ENCODE measurements around the gene ARHGAP28.

- TF ChIP-seq CTCF (IDR thresholded peaks at IDR 0.05) (no peak), ZFX (IDR thresholded peaks at IDR 0.05; ENCODE audit: borderline replicate concordance) (no peak)
These were observed 171.9 kb downstream of the ARHGAP28 start for GRCh38 chr18:6901286-6901926.

Measured in 22Rv1 (cell line).